Measurements from ENCODE around the gene PARD3.

PARD3 gene

GRCh38 chr10:34180749-34181148 is 634.3 kb downstream of the PARD3 start:
- Histone ChIP-seq H3K4me3 (ENCODE audit: low read depth in 1 of 2, low read length in 2 of 2) (no peak overlapping the region), H3K4me1 (ENCODE audit: control insufficient read depth in 1 of 2, insufficient read depth in 2 of 2, low read length in 2 of 2) (peaks cover 0 to 30% of the 10 kb centered on the region in 2 donors), H3K9me3 (ENCODE audit: control insufficient read depth in 1 of 2, low read length in 2 of 2) (no peaks in the 10 kb centered on the region), H3K27ac (ENCODE audit: low read length) (no peak overlapping the region), H3K36me3 (ENCODE audit: control insufficient read depth in 1 of 2, insufficient read depth in 2 of 2, low read length in 2 of 2) (no peaks in the 10 kb centered on the region), H3K27me3 (ENCODE audit: low read depth, low read length) (no peaks in the 10 kb centered on the region)

- peaks cover 0 to 21% of the 10 kb centered on the region in 2 donors for H3K4me1 ChIP-seq (ENCODE audit: control insufficient read depth in 1 of 2, insufficient read depth in 2 of 2, low read length in 2 of 2)
- H3K27ac ChIP-seq (ENCODE audit: low read length) = no peak overlapping the region
- H3K4me3 ChIP-seq (ENCODE audit: low read depth in 1 of 2, low read length in 2 of 2) = no peak overlapping the region
- H3K27me3 ChIP-seq (ENCODE audit: low read depth, low read length) = no peaks in the 10 kb centered on the region
- no peaks in the 10 kb centered on the region for H3K36me3 ChIP-seq (ENCODE audit: control insufficient read depth in 1 of 2, insufficient read depth in 2 of 2, low read length in 2 of 2)
- H3K9me3 ChIP-seq (ENCODE audit: control insufficient read depth in 1 of 2, low read length in 2 of 2) = no peaks in the 10 kb centered on the region
Measured at GRCh38 chr10:34179280-34179679, 635.8 kb downstream of the PARD3 start.

DNA sequence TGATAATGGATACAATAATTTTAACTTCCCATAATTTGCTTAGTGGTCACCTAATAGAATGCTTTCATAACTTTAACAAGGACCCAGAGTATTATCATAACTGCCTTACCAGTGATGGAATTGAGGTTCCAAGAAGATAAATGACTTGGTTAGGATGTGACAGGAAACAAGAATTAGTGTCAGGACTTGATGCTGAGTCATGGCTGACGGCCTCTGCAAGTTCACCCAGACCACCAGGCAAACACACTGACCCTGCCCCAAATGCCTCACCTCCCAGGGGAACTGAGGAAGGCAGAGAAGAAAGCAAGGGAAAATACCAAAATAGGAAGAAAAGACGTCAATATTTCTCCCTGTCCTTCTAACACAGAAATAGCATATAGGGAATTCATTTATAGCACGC is 636.3 kb downstream of the PARD3 start:
- Histone ChIP-seq H3K27me3 (ENCODE audit: low read depth, low read length) (no peaks in the 10 kb centered on the region), H3K36me3 (ENCODE audit: control insufficient read depth in 1 of 2, insufficient read depth in 2 of 2, low read length in 2 of 2) (no peaks in the 10 kb centered on the region), H3K4me1 (ENCODE audit: control insufficient read depth in 1 of 2, insufficient read depth in 2 of 2, low read length in 2 of 2) (peaks cover 0 to 16% of the 10 kb centered on the region in 2 donors)

GRCh38 chr10:34178196-34178595 is 636.9 kb downstream of the PARD3 start:
- peaks cover 0 to 16% of the 10 kb centered on the region in 2 donors for H3K4me1 ChIP-seq (ENCODE audit: control insufficient read depth in 1 of 2, insufficient read depth in 2 of 2, low read length in 2 of 2)
- no peak overlapping the region for H3K4me3 ChIP-seq (ENCODE audit: low read depth in 1 of 2, low read length in 2 of 2)
- no peaks in the 10 kb centered on the region for H3K27me3 ChIP-seq (ENCODE audit: low read depth, low read length)
- no peaks in the 10 kb centered on the region for H3K9me3 ChIP-seq (ENCODE audit: control insufficient read depth in 1 of 2, low read length in 2 of 2)
- no peak overlapping the region for H3K27ac ChIP-seq (ENCODE audit: low read length)
- H3K36me3 ChIP-seq (ENCODE audit: control insufficient read depth in 1 of 2, insufficient read depth in 2 of 2, low read length in 2 of 2) = no peaks in the 10 kb centered on the region

More for the DNA sequence above, 636.3 kb downstream of the PARD3 start:
- Histone ChIP-seq H3K27ac (ENCODE audit: low read length) (no peak overlapping the region), H3K4me3 (ENCODE audit: low read depth in 1 of 2, low read length in 2 of 2) (no peak overlapping the region), H3K9me3 (ENCODE audit: control insufficient read depth in 1 of 2, low read length in 2 of 2) (no peaks in the 10 kb centered on the region)

GRCh38 chr10:34177445-34177844 is 637.7 kb downstream of the PARD3 start:
- Histone ChIP-seq H3K36me3 (ENCODE audit: control insufficient read depth in 1 of 2, insufficient read depth in 2 of 2, low read length in 2 of 2) (no peaks in the 10 kb centered on the region), H3K4me3 (ENCODE audit: low read depth in 1 of 2, low read length in 2 of 2) (no peak overlapping the region), H3K27ac (ENCODE audit: low read length) (no peak overlapping the region), H3K27me3 (ENCODE audit: low read depth, low read length) (no peaks in the 10 kb centered on the region), H3K9me3 (ENCODE audit: control insufficient read depth in 1 of 2, low read length in 2 of 2) (no peaks in the 10 kb centered on the region), H3K4me1 (ENCODE audit: control insufficient read depth in 1 of 2, insufficient read depth in 2 of 2, low read length in 2 of 2) (peaks cover 0 to 15% of the 10 kb centered on the region in 2 donors)

DNA sequence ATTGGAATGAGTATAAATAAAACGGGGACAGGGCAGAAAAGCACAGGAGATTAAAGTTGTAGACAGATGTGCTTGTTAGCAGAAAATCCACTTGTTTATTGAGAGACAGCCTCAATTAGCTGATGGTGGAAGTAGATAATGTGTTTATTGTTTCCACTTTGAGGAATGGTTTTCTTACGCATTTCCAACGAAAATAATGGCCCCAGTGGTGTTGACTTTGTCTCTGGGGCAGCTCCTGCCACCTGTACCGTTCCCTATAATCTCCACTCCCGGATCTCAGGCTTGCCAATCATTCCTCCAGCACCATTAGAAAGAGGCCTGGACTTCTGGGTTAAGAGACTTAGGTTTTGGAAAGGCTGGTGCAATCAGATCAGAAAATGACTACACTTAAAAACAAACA is 638.7 kb downstream of the PARD3 start:
- Histone ChIP-seq H3K27me3 (ENCODE audit: low read depth, low read length) (no peaks in the 10 kb centered on the region), H3K9me3 (ENCODE audit: control insufficient read depth in 1 of 2, low read length in 2 of 2) (no peaks in the 10 kb centered on the region), H3K36me3 (ENCODE audit: control insufficient read depth in 1 of 2, insufficient read depth in 2 of 2, low read length in 2 of 2) (no peaks in the 10 kb centered on the region), H3K27ac (ENCODE audit: low read length) (no peak overlapping the region), H3K4me1 (ENCODE audit: control insufficient read depth in 1 of 2, insufficient read depth in 2 of 2, low read length in 2 of 2) (peaks cover 0 to 6% of the 10 kb centered on the region in 2 donors), H3K4me3 (ENCODE audit: low read depth in 1 of 2, low read length in 2 of 2) (no peak overlapping the region)

DNA sequence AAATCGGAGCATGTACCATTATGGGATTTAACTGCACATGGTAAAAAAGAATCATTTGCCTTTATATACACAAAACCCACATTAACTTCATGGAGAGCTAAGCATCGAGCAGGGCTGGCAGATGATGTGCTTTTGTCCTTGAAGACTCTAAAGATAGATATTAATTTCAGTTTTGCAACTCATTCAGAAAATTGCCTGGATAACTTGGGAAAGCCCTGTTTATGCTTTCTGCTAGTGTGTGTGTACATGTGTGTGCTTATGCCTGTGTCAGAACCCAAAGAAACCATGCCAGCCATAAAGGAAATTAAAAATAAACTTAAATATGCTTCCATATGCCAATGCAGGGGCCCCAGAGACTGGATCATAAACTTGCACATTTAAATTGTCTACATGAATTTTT is 640.0 kb downstream of the PARD3 start:
- no peaks in the 10 kb centered on the region for H3K9me3 ChIP-seq (ENCODE audit: control insufficient read depth in 1 of 2, low read length in 2 of 2)
- no peaks in the 10 kb centered on the region for H3K27me3 ChIP-seq (ENCODE audit: low read depth, low read length)
- H3K36me3 ChIP-seq (ENCODE audit: control insufficient read depth in 1 of 2, insufficient read depth in 2 of 2, low read length in 2 of 2) = no peaks in the 10 kb centered on the region
- H3K27ac ChIP-seq (ENCODE audit: low read length) = no peak overlapping the region
- H3K4me3 ChIP-seq (ENCODE audit: low read depth in 1 of 2, low read length in 2 of 2) = no peak overlapping the region
- peaks cover 0 to 10% of the 10 kb centered on the region in 2 donors for H3K4me1 ChIP-seq (ENCODE audit: control insufficient read depth in 1 of 2, insufficient read depth in 2 of 2, low read length in 2 of 2)

DNA sequence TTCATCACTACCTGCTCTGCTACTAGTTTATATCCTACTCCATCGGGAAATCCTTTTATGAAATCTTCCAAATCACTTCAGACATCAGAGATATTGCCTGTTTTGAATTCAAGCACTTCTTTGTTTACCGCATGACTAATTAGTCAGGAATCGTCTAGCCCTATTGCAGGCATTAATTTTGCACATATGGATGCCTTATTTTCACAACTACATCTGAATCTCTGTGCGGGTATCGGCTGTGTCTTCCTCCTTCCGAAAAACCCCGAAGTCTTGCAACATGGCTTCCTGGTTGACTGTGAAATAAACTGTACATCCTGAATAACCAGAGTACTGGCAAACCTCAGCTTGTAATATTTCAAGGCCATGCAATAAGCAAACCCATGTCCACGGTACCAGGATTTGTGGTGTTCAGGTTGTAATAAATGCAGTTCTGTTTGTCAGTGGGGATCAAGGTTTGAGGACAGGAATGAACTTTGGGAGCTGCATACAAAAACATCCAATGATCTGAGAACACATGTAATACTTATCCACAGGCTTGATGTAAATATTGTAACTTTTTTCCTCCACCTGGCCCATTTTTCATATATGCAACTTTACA is 642.1 kb downstream of the PARD3 start:
- H3K9me3 ChIP-seq (ENCODE audit: control insufficient read depth in 1 of 2, low read length in 2 of 2) = no peaks in the 10 kb centered on the region
- no peaks in the 10 kb centered on the region for H3K27me3 ChIP-seq (ENCODE audit: low read depth, low read length)
- H3K36me3 ChIP-seq (ENCODE audit: control insufficient read depth in 1 of 2, insufficient read depth in 2 of 2, low read length in 2 of 2) = no peaks in the 10 kb centered on the region
- H3K4me3 ChIP-seq (ENCODE audit: low read depth in 1 of 2, low read length in 2 of 2) = no peak overlapping the region
- peaks cover 0 to 10% of the 10 kb centered on the region in 2 donors for H3K4me1 ChIP-seq (ENCODE audit: control insufficient read depth in 1 of 2, insufficient read depth in 2 of 2, low read length in 2 of 2)
- no peak overlapping the region for H3K27ac ChIP-seq (ENCODE audit: low read length)

- no peaks in the 10 kb centered on the region for H3K27me3 ChIP-seq (ENCODE audit: low read depth, low read length)
- no peak overlapping the region for H3K4me3 ChIP-seq (ENCODE audit: low read depth in 1 of 2, low read length in 2 of 2)
- H3K9me3 ChIP-seq (ENCODE audit: control insufficient read depth in 1 of 2, low read length in 2 of 2) = no peaks in the 10 kb centered on the region
- H3K27ac ChIP-seq (ENCODE audit: low read length) = no peak overlapping the region
- no peaks in the 10 kb centered on the region for H3K36me3 ChIP-seq (ENCODE audit: control insufficient read depth in 1 of 2, insufficient read depth in 2 of 2, low read length in 2 of 2)
- H3K4me1 ChIP-seq (ENCODE audit: control insufficient read depth in 1 of 2, insufficient read depth in 2 of 2, low read length in 2 of 2) = peaks cover 0 to 10% of the 10 kb centered on the region in 2 donors
Measured at GRCh38 chr10:34171957-34172527, 643.1 kb downstream of the PARD3 start.

GRCh38 chr10:34169677-34170076 is 645.4 kb downstream of the PARD3 start:
- peaks cover 0 to 10% of the 10 kb centered on the region in 2 donors for H3K4me1 ChIP-seq (ENCODE audit: control insufficient read depth in 1 of 2, insufficient read depth in 2 of 2, low read length in 2 of 2)
- H3K27ac ChIP-seq (ENCODE audit: low read length) = no peak overlapping the region
- H3K36me3 ChIP-seq (ENCODE audit: control insufficient read depth in 1 of 2, insufficient read depth in 2 of 2, low read length in 2 of 2) = no peaks in the 10 kb centered on the region
- no peaks in the 10 kb centered on the region for H3K9me3 ChIP-seq (ENCODE audit: control insufficient read depth in 1 of 2, low read length in 2 of 2)
- H3K4me3 ChIP-seq (ENCODE audit: low read depth in 1 of 2, low read length in 2 of 2) = no peak overlapping the region
- no peaks in the 10 kb centered on the region for H3K27me3 ChIP-seq (ENCODE audit: low read depth, low read length)

GRCh38 chr10:34169131-34169530 is 646.0 kb downstream of the PARD3 start:
- H3K27ac ChIP-seq (ENCODE audit: low read length) = no peak overlapping the region
- H3K9me3 ChIP-seq (ENCODE audit: control insufficient read depth in 1 of 2, low read length in 2 of 2) = no peaks in the 10 kb centered on the region
- H3K4me1 ChIP-seq (ENCODE audit: control insufficient read depth in 1 of 2, insufficient read depth in 2 of 2, low read length in 2 of 2) = peaks cover 0 to 10% of the 10 kb centered on the region in 2 donors
- H3K36me3 ChIP-seq (ENCODE audit: control insufficient read depth in 1 of 2, insufficient read depth in 2 of 2, low read length in 2 of 2) = no peaks in the 10 kb centered on the region
- no peaks in the 10 kb centered on the region for H3K27me3 ChIP-seq (ENCODE audit: low read depth, low read length)
- no peak overlapping the region for H3K4me3 ChIP-seq (ENCODE audit: low read depth in 1 of 2, low read length in 2 of 2)

DNA sequence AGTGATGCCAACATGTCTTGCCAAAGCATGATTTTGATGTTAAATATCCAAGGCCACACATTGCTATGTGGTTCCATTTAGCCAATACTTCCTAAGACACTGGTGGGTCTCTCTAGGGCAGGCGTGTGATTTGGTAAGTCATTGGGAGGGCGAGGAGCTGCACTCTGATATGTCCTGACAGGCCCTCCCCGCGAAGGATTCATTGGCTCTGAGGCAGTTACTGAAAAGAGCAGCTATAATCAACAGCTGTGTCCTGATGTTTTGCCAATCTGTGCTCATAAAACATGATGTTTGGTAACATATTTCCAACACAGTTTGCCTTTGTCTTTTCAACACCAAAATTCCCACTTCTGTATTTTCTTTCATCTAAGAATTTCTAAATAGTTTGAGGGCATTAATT is 646.7 kb downstream of the PARD3 start:
- Histone ChIP-seq H3K27me3 (ENCODE audit: low read depth, low read length) (no peaks in the 10 kb centered on the region), H3K4me1 (ENCODE audit: control insufficient read depth in 1 of 2, insufficient read depth in 2 of 2, low read length in 2 of 2) (peaks cover 0 to 10% of the 10 kb centered on the region in 2 donors), H3K4me3 (ENCODE audit: low read depth in 1 of 2, low read length in 2 of 2) (no peak overlapping the region), H3K9me3 (ENCODE audit: control insufficient read depth in 1 of 2, low read length in 2 of 2) (no peaks in the 10 kb centered on the region), H3K27ac (ENCODE audit: low read length) (no peak overlapping the region), H3K36me3 (ENCODE audit: control insufficient read depth in 1 of 2, insufficient read depth in 2 of 2, low read length in 2 of 2) (no peaks in the 10 kb centered on the region)

All from muscle layer of duodenum (tissue), 2 donors.